Panc1 (cell line): ENCODE data around the gene CDCA3. TPM values are rescaled to one million over a fixed set of nuclear protein-coding genes. Genes with fewer than 3 reads are reported as not detected.

Experiments used
- ATAC-seq: fragments of 200-7000 bp; cut with Tn5 transposase; 2 replicates; pipeline ENCODE4 v1.9.1; 2020; ENCODE audit warnings: mild to moderate bottlenecking, moderate library complexity
- BruUV-seq: library from RNA; stranded (reverse); fragments of 400-500 nt; replicated peaks from 2 replicates; lab custom pipeline; 2021; lab: Mats Ljungman, UMichigan
- CTCF ChIA-PET: fragments of 300-600 bp; sonication (Branson Sonifier 250); formaldehyde crosslinking; loops from one replicate; lab custom pipeline; 2022; ENCODE audit warnings: antibody characterized with exemption; lab: Charles Lee
- POLR2A ChIA-PET: fragments of 300-600 bp; sonication (Branson Sonifier 250); formaldehyde crosslinking; loops from one replicate; lab custom pipeline; 2022; ENCODE audit warnings: antibody characterized with exemption; lab: Charles Lee
- DNase-seq: peaks from one replicate; pipeline ENCODE4 v3.0.0-alpha.2; 2010; ENCODE audit warnings: low read depth, low spot score
- H3K27ac ChIP-seq: 2 replicates; pipeline ENCODE4 v1.5.1; 2011; ENCODE audit warnings: mild to moderate bottlenecking, low read length, inconsistent platforms
- H3K27me3 ChIP-seq: fragments of 200-500 bp; sonication (Bioruptor generic); 2 replicates; pipeline ENCODE4 v1.6.0; 2014; ENCODE audit warnings: low read length, inconsistent platforms; ENCODE audit not compliant: control insufficient read depth, insufficient read depth
- H3K36me3 ChIP-seq: fragments of 200-500 bp; sonication (Bioruptor generic); 2 replicates; pipeline ENCODE4 v1.5.1; 2014; ENCODE audit warnings: inconsistent platforms, mild to moderate bottlenecking, low read length, moderate library complexity; ENCODE audit not compliant: control insufficient read depth, insufficient read depth
- H3K4me1 ChIP-seq: 2 replicates; pipeline ENCODE4 v1.5.1; 2011; ENCODE audit warnings: inconsistent platforms, mild to moderate bottlenecking, low read length, moderate library complexity; ENCODE audit not compliant: control insufficient read depth, insufficient read depth
- H3K4me3 ChIP-seq, 2 experiments: 2 replicates each; pipeline ENCODE4 v1.5.1; 2011 to 2012; ENCODE audit warnings: low read depth in 2 of 2, low read length in 2 of 2, mild to moderate bottlenecking in 2 of 2, inconsistent platforms in 1 of 2, moderate library complexity in 1 of 2
- H3K9me3 ChIP-seq: fragments of 200-500 bp; sonication (Bioruptor generic); 2 replicates; pipeline ENCODE4 v1.5.1; 2014; ENCODE audit warnings: low read depth, mild to moderate bottlenecking, inconsistent platforms, low read length, moderate library complexity; ENCODE audit not compliant: control insufficient read depth, insufficient read depth
- POLR2AphosphoS5 ChIP-seq: IDR thresholded peaks from 2 replicates; pipeline ENCODE4 v1.6.1; 2012; ENCODE audit warnings: mild to moderate bottlenecking, low read depth, low read length, moderate library complexity
- SIN3A ChIP-seq: IDR thresholded peaks from 2 replicates; pipeline ENCODE4 v1.6.1; 2012; ENCODE audit warnings: low read depth, mild to moderate bottlenecking, low read length, moderate library complexity, borderline replicate concordance; ENCODE audit not compliant: insufficient read depth
- TCF7L2 ChIP-seq: IDR thresholded peaks from 2 replicates; pipeline ENCODE4 v1.6.1; 2011; ENCODE audit warnings: mild to moderate bottlenecking, low read depth, low read length, inconsistent platforms
- in situ Hi-C: cut with HindIII; loops from 2 replicates; pipeline ENCODE4 v1.10.0; 2016; ENCODE audit warnings: low sequenced_read_pairs, low pct_unique_long_range_greater_than_20kb
- intact Hi-C: fragments of 100-400 bp; cut with micrococcal nuclease; formaldehyde crosslinking; loops from one replicate; pipeline ENCODE4 v1.10.0; 2022; ENCODE audit not compliant: unreplicated experiment
- total RNA-seq: library from RNA; stranded (reverse); gene quantifications from one replicate; pipeline ENCODE4 v1.2.1, GENCODE V29; 2021; ENCODE audit not compliant: unreplicated experiment
- TF ChIP-seq, protein P1 (sequence below), 2 experiments: IDR thresholded peaks; 2 replicates each; pipeline ENCODE4 v1.6.1; 2011 to 2012; ENCODE audit warnings: low read depth in 2 of 2, control low read depth in 1 of 2, low read length in 1 of 2, mild to moderate bottlenecking in 1 of 2, moderate library complexity in 1 of 2; ENCODE audit not compliant: insufficient read depth in 1 of 2
- TF ChIP-seq, protein P2 (sequence below): fragments of 450-650 bp; IDR thresholded peaks from 2 replicates; pipeline ENCODE4 v1.5.1; 2017; ENCODE audit warnings: mild to moderate bottlenecking

The CDCA3 gene
- total RNA-seq, 1 experiment from 2014 or later: 59.0 TPM

DNA sequence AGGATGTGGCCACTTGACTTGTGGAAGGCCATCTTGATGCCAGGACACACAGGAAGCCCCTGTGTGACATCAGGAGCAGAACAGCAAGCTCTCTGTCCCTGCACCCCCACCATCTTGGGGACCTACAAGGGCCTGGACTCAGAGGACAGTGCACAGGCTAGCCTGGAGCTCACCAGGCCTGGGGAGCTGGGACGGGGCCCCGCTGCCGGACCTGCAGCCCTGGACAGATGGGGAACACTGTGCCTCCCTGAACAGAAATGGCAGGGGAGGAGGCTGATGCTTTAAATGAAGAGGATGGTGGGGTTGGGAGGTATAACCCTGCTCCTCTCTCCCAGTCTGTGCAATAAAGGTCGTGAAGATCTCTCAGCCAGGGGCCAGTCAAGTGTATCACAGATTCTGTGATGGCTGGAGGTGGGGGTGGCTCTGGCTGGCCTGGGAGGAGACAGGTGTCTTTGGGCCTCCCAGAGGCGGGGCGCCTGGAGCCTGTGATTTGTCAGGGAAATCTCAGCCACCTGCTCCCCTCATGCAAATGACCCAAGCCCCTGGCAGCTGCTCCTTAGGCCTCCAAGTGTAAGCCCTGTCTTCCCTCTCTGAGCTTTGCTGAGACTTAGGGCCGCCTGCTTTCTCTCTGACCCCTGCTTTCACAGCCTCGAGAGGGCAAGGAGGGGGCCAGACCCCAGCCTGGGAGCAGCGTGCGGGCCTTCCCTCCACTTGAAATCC lies 11.4 kb downstream of the CDCA3 start:
- ChIA-PET CTCF (no interaction called here), POLR2A (no interaction called here)
- no TSS peak for BruUV-seq
- ATAC-seq (no peak), DNase-seq (no peak)
- Histone ChIP-seq H3K9me3 (no peaks in the 10 kb centered on the region), H3K4me3 (no peak overlapping the region), H3K27ac (no peak overlapping the region), H3K36me3 (no peaks in the 10 kb centered on the region), H3K4me1 (no peaks in the 10 kb centered on the region; the same call in 1 of the 2 replicates), H3K27me3 (no peaks in the 10 kb centered on the region)
- in situ Hi-C loops (no loop called here), intact Hi-C loops (no loop called here)
- no peak for TF ChIP-seq TCF7L2

DNA sequence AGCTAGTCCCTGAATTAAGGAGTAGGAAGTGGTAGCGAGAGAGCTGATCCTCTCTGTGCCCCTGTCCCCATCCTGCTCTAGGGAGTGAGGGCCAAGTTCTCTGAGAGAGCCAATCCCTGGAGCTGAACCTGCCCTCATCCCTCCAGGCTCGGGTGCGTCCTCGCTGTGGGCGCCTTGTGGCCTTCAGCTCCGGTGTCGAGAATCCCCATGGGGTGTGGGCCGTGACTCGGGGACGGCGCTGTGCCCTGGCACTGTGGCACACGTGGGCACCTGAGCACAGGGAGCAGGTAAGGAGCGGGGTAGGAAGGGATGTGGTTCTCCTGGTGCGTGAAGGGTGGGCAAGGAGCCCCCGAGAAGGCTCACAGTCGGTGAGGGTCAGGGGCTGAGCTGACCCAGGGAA lies 12.2 kb downstream of the CDCA3 start:
- in situ Hi-C loops (no loop called here), intact Hi-C loops (no loop called here)
- BruUV-seq: no TSS peak
- ATAC-seq (no peak), DNase-seq (no peak)
- no peak for TF ChIP-seq POLR2AphosphoS5
- TF ChIP-seq, protein P1, sequence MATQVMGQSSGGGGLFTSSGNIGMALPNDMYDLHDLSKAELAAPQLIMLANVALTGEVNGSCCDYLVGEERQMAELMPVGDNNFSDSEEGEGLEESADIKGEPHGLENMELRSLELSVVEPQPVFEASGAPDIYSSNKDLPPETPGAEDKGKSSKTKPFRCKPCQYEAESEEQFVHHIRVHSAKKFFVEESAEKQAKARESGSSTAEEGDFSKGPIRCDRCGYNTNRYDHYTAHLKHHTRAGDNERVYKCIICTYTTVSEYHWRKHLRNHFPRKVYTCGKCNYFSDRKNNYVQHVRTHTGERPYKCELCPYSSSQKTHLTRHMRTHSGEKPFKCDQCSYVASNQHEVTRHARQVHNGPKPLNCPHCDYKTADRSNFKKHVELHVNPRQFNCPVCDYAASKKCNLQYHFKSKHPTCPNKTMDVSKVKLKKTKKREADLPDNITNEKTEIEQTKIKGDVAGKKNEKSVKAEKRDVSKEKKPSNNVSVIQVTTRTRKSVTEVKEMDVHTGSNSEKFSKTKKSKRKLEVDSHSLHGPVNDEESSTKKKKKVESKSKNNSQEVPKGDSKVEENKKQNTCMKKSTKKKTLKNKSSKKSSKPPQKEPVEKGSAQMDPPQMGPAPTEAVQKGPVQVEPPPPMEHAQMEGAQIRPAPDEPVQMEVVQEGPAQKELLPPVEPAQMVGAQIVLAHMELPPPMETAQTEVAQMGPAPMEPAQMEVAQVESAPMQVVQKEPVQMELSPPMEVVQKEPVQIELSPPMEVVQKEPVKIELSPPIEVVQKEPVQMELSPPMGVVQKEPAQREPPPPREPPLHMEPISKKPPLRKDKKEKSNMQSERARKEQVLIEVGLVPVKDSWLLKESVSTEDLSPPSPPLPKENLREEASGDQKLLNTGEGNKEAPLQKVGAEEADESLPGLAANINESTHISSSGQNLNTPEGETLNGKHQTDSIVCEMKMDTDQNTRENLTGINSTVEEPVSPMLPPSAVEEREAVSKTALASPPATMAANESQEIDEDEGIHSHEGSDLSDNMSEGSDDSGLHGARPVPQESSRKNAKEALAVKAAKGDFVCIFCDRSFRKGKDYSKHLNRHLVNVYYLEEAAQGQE (IDR thresholded peaks at IDR 0.05; ENCODE audit: insufficient read depth in 1 of 2, low read depth in 2 of 2, low read length in 1 of 2): no peak
- TF ChIP-seq, protein P2, sequence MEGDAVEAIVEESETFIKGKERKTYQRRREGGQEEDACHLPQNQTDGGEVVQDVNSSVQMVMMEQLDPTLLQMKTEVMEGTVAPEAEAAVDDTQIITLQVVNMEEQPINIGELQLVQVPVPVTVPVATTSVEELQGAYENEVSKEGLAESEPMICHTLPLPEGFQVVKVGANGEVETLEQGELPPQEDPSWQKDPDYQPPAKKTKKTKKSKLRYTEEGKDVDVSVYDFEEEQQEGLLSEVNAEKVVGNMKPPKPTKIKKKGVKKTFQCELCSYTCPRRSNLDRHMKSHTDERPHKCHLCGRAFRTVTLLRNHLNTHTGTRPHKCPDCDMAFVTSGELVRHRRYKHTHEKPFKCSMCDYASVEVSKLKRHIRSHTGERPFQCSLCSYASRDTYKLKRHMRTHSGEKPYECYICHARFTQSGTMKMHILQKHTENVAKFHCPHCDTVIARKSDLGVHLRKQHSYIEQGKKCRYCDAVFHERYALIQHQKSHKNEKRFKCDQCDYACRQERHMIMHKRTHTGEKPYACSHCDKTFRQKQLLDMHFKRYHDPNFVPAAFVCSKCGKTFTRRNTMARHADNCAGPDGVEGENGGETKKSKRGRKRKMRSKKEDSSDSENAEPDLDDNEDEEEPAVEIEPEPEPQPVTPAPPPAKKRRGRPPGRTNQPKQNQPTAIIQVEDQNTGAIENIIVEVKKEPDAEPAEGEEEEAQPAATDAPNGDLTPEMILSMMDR: no peak
- no peak for TF ChIP-seq TCF7L2
- no peak for TF ChIP-seq SIN3A
- Histone ChIP-seq H3K27me3 (no peaks in the 10 kb centered on the region), H3K9me3 (no peaks in the 10 kb centered on the region), H3K27ac (no peak overlapping the region), H3K36me3 (no peaks in the 10 kb centered on the region), H3K4me3 (no peak overlapping the region), H3K4me1 (no peaks in the 10 kb centered on the region; the same call in 1 of the 2 replicates)
- ChIA-PET CTCF (no interaction called here), POLR2A (no interaction called here)

DNA sequence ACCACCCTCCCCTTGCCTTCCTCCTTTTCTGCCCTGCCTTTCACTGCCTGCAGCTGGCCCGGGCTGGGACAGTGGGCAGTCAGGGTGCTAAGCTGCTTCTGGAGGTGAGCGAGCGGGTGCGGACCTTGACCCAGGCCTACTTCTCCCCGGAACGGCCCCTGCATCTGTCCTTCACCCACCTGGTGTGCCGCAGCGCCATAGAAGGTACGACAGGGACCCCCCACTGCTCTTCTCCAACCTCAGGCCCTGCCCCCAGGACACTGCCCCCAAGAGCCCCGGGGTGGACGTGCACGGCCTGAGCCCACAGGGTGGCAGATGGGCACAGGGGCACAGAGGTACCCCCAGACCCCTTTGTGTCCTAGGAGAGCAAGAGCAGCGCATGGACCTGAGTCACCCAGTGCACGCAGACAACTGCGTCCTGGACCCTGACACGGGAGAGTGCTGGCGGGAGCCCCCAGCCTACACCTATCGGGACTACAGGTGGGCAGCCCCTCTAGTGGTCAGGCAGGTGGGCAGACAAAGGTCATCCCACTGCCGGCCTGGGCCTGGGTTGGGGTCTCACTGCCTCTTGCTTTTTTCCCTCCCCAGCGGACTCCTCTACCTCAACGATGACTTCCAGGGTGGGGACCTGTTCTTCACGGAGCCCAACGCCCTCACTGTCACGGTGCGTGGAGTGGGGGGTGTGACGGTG lies 13.6 kb downstream of the CDCA3 start:
- BruUV-seq: no TSS peak
- Histone ChIP-seq H3K27ac (no peak overlapping the region), H3K27me3 (no peaks in the 10 kb centered on the region), H3K4me1 (no peaks in the 10 kb centered on the region; the same call in 1 of the 2 replicates), H3K4me3 (no peak overlapping the region), H3K36me3 (no peaks in the 10 kb centered on the region), H3K9me3 (no peaks in the 10 kb centered on the region)
- no peak for DNase-seq
- in situ Hi-C loops (no loop called here), intact Hi-C loops (no loop called here)
- no peak for ATAC-seq
- CTCF ChIA-PET: no interaction called here
- TF ChIP-seq TCF7L2 (no peak), POLR2AphosphoS5 (no peak)
- TF ChIP-seq, protein P1 (IDR thresholded peaks at IDR 0.05; ENCODE audit: insufficient read depth in 1 of 2, low read depth in 2 of 2, low read length in 1 of 2): no peak
- POLR2A ChIA-PET: no interaction called here
